HepG2 (cell line): Measurements from ENCODE around the gene MPPE1. TPM values are rescaled to one million over a fixed set of nuclear protein-coding genes. Genes with fewer than 3 reads are reported as not detected.

Source experiments
- BCL6 ChIP-seq: IDR thresholded peaks from 2 replicates; pipeline ENCODE4 v1.6.1; 2016; ENCODE audit warnings: missing genetic modification reagents, missing compliant biosample characterization
- CHCHD3 ChIP-seq: sonication (generic); formaldehyde crosslinking; IDR thresholded peaks from 2 replicates; pipeline ENCODE4 v1.8.0; 2022; ENCODE audit warnings: mild to moderate bottlenecking, missing genetic modification reagents, moderate library complexity
- CREB1 ChIP-seq, 2 experiments: fragments of 450-650 bp in 1 of 2; IDR thresholded peaks; 2 replicates each; pipeline ENCODE4 v1.6.1; 2016 to 2017; ENCODE audit warnings: control low read depth in 1 of 2, mild to moderate bottlenecking in 1 of 2, missing compliant biosample characterization in 1 of 2, missing genetic modification characterization in 1 of 2
- CREB3 ChIP-seq: sonication (generic); formaldehyde crosslinking; IDR thresholded peaks from 2 replicates; pipeline ENCODE4 v1.5.0; 2020; ENCODE audit warnings: missing genetic modification reagents
- CREM ChIP-seq, 2 experiments: sonication (generic) in 1 of 2; formaldehyde crosslinking in 1 of 2; IDR thresholded peaks; 2 replicates each; pipeline versions ENCODE4 v1.4.0 to v1.6.1; 2016 to 2020; ENCODE audit warnings: antibody characterized with exemption in 1 of 2, mild to moderate bottlenecking in 1 of 2, missing genetic modification reagents in 1 of 2
- ELK4 ChIP-seq: sonication (generic); formaldehyde crosslinking; IDR thresholded peaks from 2 replicates; pipeline ENCODE4 v1.9.0; 2021; ENCODE audit warnings: missing genetic modification reagents, borderline replicate concordance
- ETV5 ChIP-seq: IDR thresholded peaks from 2 replicates; pipeline ENCODE4 v1.6.1; 2018; ENCODE audit warnings: missing biosample characterization, missing genetic modification reagents, inconsistent platforms, borderline replicate concordance
- FOXA1 ChIP-seq, 2 experiments: fragments of 450-650 bp in 1 of 2; sonication (generic) in 1 of 2; formaldehyde crosslinking in 1 of 2; IDR thresholded peaks; 2 replicates each; pipeline versions ENCODE4 v1.4.0 to v1.6.1; 2016 to 2020; ENCODE audit warnings: missing genetic modification reagents in 1 of 2
- FOXJ3 ChIP-seq: sonication (generic); formaldehyde crosslinking; IDR thresholded peaks from 2 replicates; pipeline ENCODE4 v1.4.0; 2020; ENCODE audit warnings: missing genetic modification reagents, mild to moderate bottlenecking, borderline replicate concordance
- IKZF1 ChIP-seq: fragments of 450-650 bp; IDR thresholded peaks from 2 replicates; pipeline ENCODE4 v1.7.1; 2016
- ISX ChIP-seq: sonication (generic); formaldehyde crosslinking; conservative IDR thresholded peaks from 2 replicates; pipeline ENCODE4 v1.5.0; 2020; ENCODE audit warnings: missing genetic modification reagents
- MXI1 ChIP-seq: IDR thresholded peaks from 3 replicates; pipeline ENCODE4 v1.6.1; 2012; ENCODE audit warnings: low read depth, low read length, inconsistent platforms, borderline replicate concordance
- PLRG1 ChIP-seq: fragments of 450-650 bp; conservative IDR thresholded peaks from 2 replicates; pipeline ENCODE4 v1.6.1; 2016
- RARA ChIP-seq: IDR thresholded peaks from 2 replicates; pipeline ENCODE4 v1.6.1; 2016; ENCODE audit warnings: missing genetic modification reagents, missing compliant biosample characterization
- RORA ChIP-seq: sonication (generic); formaldehyde crosslinking; IDR thresholded peaks from 2 replicates; pipeline ENCODE4 v1.5.0; 2020; ENCODE audit warnings: mild to moderate bottlenecking, missing genetic modification reagents, moderate library complexity
- RXRB ChIP-seq: IDR thresholded peaks from 2 replicates; pipeline ENCODE4 v1.6.1; 2016; ENCODE audit warnings: borderline replicate concordance, missing genetic modification reagents, missing compliant biosample characterization
- THRA ChIP-seq: sonication (generic); formaldehyde crosslinking; IDR thresholded peaks from 2 replicates; pipeline ENCODE4 v1.4.0; 2020; ENCODE audit warnings: missing genetic modification reagents, borderline replicate concordance
- ZKSCAN8 ChIP-seq: IDR thresholded peaks from 2 replicates; pipeline ENCODE4 v1.6.1; 2016; ENCODE audit warnings: borderline replicate concordance, missing genetic modification reagents, missing compliant biosample characterization
- ZMAT3 ChIP-seq: sonication (generic); formaldehyde crosslinking; conservative IDR thresholded peaks from 2 replicates; pipeline ENCODE4 v1.7.0; 2021; ENCODE audit warnings: missing genetic modification reagents
- ZNF12 ChIP-seq: sonication (generic); formaldehyde crosslinking; IDR thresholded peaks from 2 replicates; pipeline ENCODE4 v1.5.0; 2020; ENCODE audit warnings: missing genetic modification reagents
- ZNF18 ChIP-seq: sonication (generic); formaldehyde crosslinking; IDR thresholded peaks from 2 replicates; pipeline ENCODE4 v1.8.0; 2022; ENCODE audit warnings: mild to moderate bottlenecking, missing genetic modification reagents; ENCODE audit not compliant: insufficient replicate concordance
- ZNF614 ChIP-seq: IDR thresholded peaks from 2 replicates; pipeline ENCODE4 v1.6.1; 2018; ENCODE audit warnings: missing biosample characterization, missing genetic modification reagents, inconsistent platforms, borderline replicate concordance
- polyA plus RNA-seq, 8 experiments: library from polyadenylated mRNA; depleted of rRNA in 3 of 8; stranded (reverse) in 7 of 8; unstranded in 1 of 8; fragments of >200 nt; fragmentation: Illumina TruSeq in 4 of 8; extraction: Trizol in 4 of 8; gene quantifications; 2 replicates each; pipeline versions ENCODE4 v1.2.1 to v1.2.3, GENCODE V29; 2011 to 2016; ENCODE audit warnings: low read depth in 4 of 8, missing spikeins in 1 of 8, mixed read lengths in 1 of 8; ENCODE audit not compliant: insufficient read depth in 1 of 8
- total RNA-seq, 5 experiments: library from RNA; depleted of rRNA; stranded (reverse); fragments of >200 nt; fragmentation: Illumina TruSeq; extraction: Trizol; gene quantifications; 2 replicates each; pipeline ENCODE4 v1.2.3, GENCODE V29; 2016; ENCODE audit warnings: low read depth in 1 of 5

The MPPE1 gene
- total and polyA plus RNA-seq, 2 of the 13 experiments (the other 11 are each of a cell fraction or from before 2014, with no cell fraction given), result 9.6 to 11.9 TPM

- TF ChIP-seq CHCHD3 (no peak), CREB1 (IDR thresholded peaks at IDR 0.05) (peak; percentile 48; the same call in 1 of the 2 replicates), CREB1 (CRISPR knock-in tag; IDR thresholded peaks at IDR 0.05) (peak; percentile 36; the same call in 1 of the 2 replicates), FOXJ3 (CRISPR knock-in tag) (peak; percentile 38; the same call in 1 of the 2 replicates), IKZF1 (no peak), RORA (CRISPR knock-in tag) (no peak), CREM (IDR thresholded peaks at IDR 0.05) (peak; percentile 38; the same call in 1 of the 2 replicates), CREM (CRISPR knock-in tag; IDR thresholded peaks at IDR 0.05) (no peak), ISX (CRISPR knock-in tag) (no peak), RARA (CRISPR knock-in tag) (peak; percentile 70; the same call in 1 of the 2 replicates), CREB3 (no peak), ZMAT3 (CRISPR knock-in tag) (0 out of 2 replicates have a peak, but pooled peaks have one; percentile 33), FOXA1 (IDR thresholded peaks at IDR 0.05) (no peak), FOXA1 (CRISPR knock-in tag; IDR thresholded peaks at IDR 0.05) (peak; percentile 79), BCL6 (CRISPR knock-in tag) (peak; percentile 52; the same call in 1 of the 2 replicates), MXI1 (0 out of 3 replicates have a peak, but pooled peaks have one; percentile 53), ZNF18 (no peak), ZNF614 (CRISPR knock-in tag) (0 out of 2 replicates have a peak, but pooled peaks have one; percentile 25), ETV5 (peak; percentile 25; the same call in 1 of the 2 replicates), ZNF12 (0 out of 2 replicates have a peak, but pooled peaks have one; percentile 34), RXRB (CRISPR knock-in tag) (peak; percentile 67), THRA (CRISPR knock-in tag) (peak; percentile 13; the same call in 1 of the 2 replicates), ELK4 (CRISPR knock-in tag) (no peak), ZKSCAN8 (CRISPR knock-in tag) (peak; percentile 38; the same call in 1 of the 2 replicates), PLRG1 (no peak)
Measured at GRCh38 chr18:11840493-11840892, 67.6 kb downstream of the MPPE1 start (continued).
